SK-N-SH (cell line): ENCODE data around the gene TBC1D19. TPM values are rescaled to one million over a fixed set of nuclear protein-coding genes. Genes with fewer than 3 reads are reported as not detected.

Experiments used
- CTCF ChIA-PET: fragments of 300-600, 350-600 bp; formaldehyde crosslinking; extraction: SDS; loops from one replicate; lab custom pipeline; 2021; lab: Yijun Ruan, JAX
- POLR2A ChIA-PET: fragments of 350-600 bp; sonication (Branson Sonifier 250); formaldehyde crosslinking; extraction: SDS; loops from one replicate; lab custom pipeline; 2020; ENCODE audit warnings: antibody characterized with exemption, inconsistent platforms; lab: Yijun Ruan, JAX
- DNase-seq: peaks from one replicate; pipeline ENCODE4 v3.0.0; 2012
- H2AFZ ChIP-seq: fragments of 200-600 bp; sonication (generic); 2 replicates; pipeline ENCODE4 v1.8.1; 2016; ENCODE audit warnings: antibody characterized with exemption, mild to moderate bottlenecking, low read depth
- H3F3A ChIP-seq: fragments of 200-600 bp; sonication (generic); replicated peaks from 2 replicates; pipeline ENCODE3; 2016; ENCODE audit warnings: antibody characterized with exemption, mild to moderate bottlenecking; ENCODE audit not compliant: insufficient read depth
- H3K27ac ChIP-seq, 2 experiments: fragments of 200-500 bp in 1 of 2; fragments of 200-600 bp in 1 of 2; sonication (Bioruptor generic) in 1 of 2; sonication (generic), shearing (Covaris generic) in 1 of 2; 2 replicates each; pipeline versions ENCODE4 v1.5.1 to v1.6.1; 2014 to 2016; ENCODE audit warnings: low read depth in 2 of 2, inconsistent platforms in 1 of 2, low read length in 1 of 2, mild to moderate bottlenecking in 1 of 2, mixed read lengths in 1 of 2
- H3K27me3 ChIP-seq: fragments of 200-600 bp; sonication (generic), shearing (Covaris generic); 2 replicates; pipeline ENCODE4 v1.6.1; 2016; ENCODE audit warnings: mixed run types; ENCODE audit not compliant: insufficient read depth
- H3K36me3 ChIP-seq, 2 experiments: fragments of 200-500 bp in 1 of 2; fragments of 200-600 bp in 1 of 2; sonication (Bioruptor generic) in 1 of 2; sonication (generic) in 1 of 2; replicated peaks in 1 of 2; 2 replicates each; pipeline versions ENCODE3 to v1.5.1; 2014 to 2016; ENCODE audit warnings: low read length in 1 of 2, mild to moderate bottlenecking in 1 of 2; ENCODE audit not compliant: insufficient read depth in 2 of 2, control insufficient read depth in 1 of 2
- H3K4me1 ChIP-seq, 2 experiments: fragments of 200-500 bp in 1 of 2; fragments of 200-600 bp in 1 of 2; sonication (Bioruptor generic) in 1 of 2; sonication (generic), shearing (Covaris generic) in 1 of 2; 2 replicates each; pipeline versions ENCODE4 v1.5.1 to v1.6.1; 2014 to 2016; ENCODE audit warnings: low read depth in 1 of 2, low read length in 1 of 2, mixed run types in 1 of 2; ENCODE audit not compliant: insufficient read depth in 2 of 2, control insufficient read depth in 1 of 2
- H3K4me2 ChIP-seq: fragments of 200-600 bp; sonication (generic), shearing (Covaris generic); 2 replicates; pipeline ENCODE4 v1.6.1; 2017; ENCODE audit warnings: mixed run types
- H3K4me3 ChIP-seq, 2 experiments: fragments of 200-500 bp in 1 of 2; fragments of 200-600 bp in 1 of 2; sonication (Bioruptor generic) in 1 of 2; sonication (generic), shearing (Covaris generic) in 1 of 2; 2 replicates each; pipeline versions ENCODE4 v1.5.1 to v1.8.1; 2014 to 2016; ENCODE audit warnings: low read depth in 2 of 2, inconsistent platforms in 1 of 2, low read length in 1 of 2, mild to moderate bottlenecking in 1 of 2, mixed read lengths in 1 of 2, moderate library complexity in 1 of 2
- H3K79me2 ChIP-seq: fragments of 200-600 bp; sonication (generic); 2 replicates; pipeline ENCODE4 v1.8.1; 2017; ENCODE audit warnings: mild to moderate bottlenecking; ENCODE audit not compliant: insufficient read depth
- H3K9ac ChIP-seq: fragments of 200-600 bp; sonication (generic); 2 replicates; pipeline ENCODE4 v1.6.1; 2017; ENCODE audit warnings: mixed run types
- H3K9me2 ChIP-seq: fragments of 200-600 bp; sonication (generic); 2 replicates; pipeline ENCODE4 v1.6.1; 2017; ENCODE audit warnings: mixed run types
- H3K9me3 ChIP-seq: fragments of 200-600 bp; sonication (generic); 2 replicates; pipeline ENCODE4 v1.6.1; 2017; ENCODE audit warnings: mixed run types, mild to moderate bottlenecking, moderate library complexity
- H4K20me1 ChIP-seq: fragments of 200-600 bp; sonication (generic); 2 replicates; pipeline ENCODE4 v1.6.1; 2017; ENCODE audit warnings: mild to moderate bottlenecking, mixed run types; ENCODE audit not compliant: insufficient read depth
- CTCF ChIP-seq: fragments of 200-600 bp; sonication (generic); IDR thresholded peaks from 2 replicates; pipeline ENCODE4 v1.6.1; 2017; ENCODE audit warnings: antibody characterized with exemption, mild to moderate bottlenecking, moderate library complexity
- JUND ChIP-seq: IDR thresholded peaks from 2 replicates; pipeline ENCODE4 v1.4.0; 2012
- PBX3 ChIP-seq: IDR thresholded peaks from 2 replicates; pipeline ENCODE4; 2012
- RAD21 ChIP-seq: IDR thresholded peaks from 2 replicates; pipeline ENCODE4 v1.6.1; 2012; ENCODE audit warnings: mild to moderate bottlenecking, low read length
- TCF12 ChIP-seq: IDR thresholded peaks from 2 replicates; pipeline ENCODE4 v1.4.0; 2012
- USF1 ChIP-seq: IDR thresholded peaks from 2 replicates; pipeline ENCODE4 v1.4.0; 2012; ENCODE audit warnings: low read depth, borderline replicate concordance
- WGBS: methylation state at CpG from one replicate; pipeline ENCODE4 v1.1.6; 2017; ENCODE audit warnings: low lambda C conversion rate; 5-methylcytosine and 5-hydroxymethylcytosine counted together
- polyA plus RNA-seq, 3 experiments: library from polyadenylated mRNA; depleted of rRNA; stranded (reverse); fragments of >200 nt; gene quantifications; 2 replicates each; pipeline ENCODE4 v1.2.3, GENCODE V29; 2012
- TF ChIP-seq, protein P1 (sequence below): IDR thresholded peaks from 2 replicates; pipeline ENCODE4 v1.4.0; 2012; ENCODE audit warnings: low read depth, borderline replicate concordance

The TBC1D19 gene
- polyA plus RNA-seq, 1 of the 3 experiments (the other 2 are of a cell fraction), result 4.2 TPM

DNA sequence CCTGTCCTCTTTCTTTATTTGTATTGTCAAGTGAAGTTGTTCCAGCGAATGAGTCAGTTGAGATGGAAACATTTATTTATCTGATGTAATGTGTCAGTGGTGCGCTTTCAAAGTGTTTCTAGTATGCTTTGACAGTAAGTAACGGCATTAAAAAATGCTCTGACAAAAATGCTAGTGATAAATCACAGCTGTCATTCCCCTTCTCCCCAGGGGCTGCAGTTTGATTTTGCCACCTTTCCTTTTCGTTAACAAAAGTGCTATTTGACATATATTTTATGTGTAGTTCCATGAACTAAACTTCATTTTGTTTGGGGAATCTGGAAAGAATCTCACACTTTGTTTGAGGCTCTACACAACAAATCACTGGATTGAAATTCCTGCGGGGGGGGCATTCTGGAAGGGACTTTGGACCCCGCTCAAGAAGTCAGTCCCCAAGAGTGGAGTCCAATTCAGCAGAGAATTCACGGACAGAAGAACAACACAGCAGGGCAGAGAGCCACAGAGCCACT lies 7.6 kb upstream of the TBC1D19 start:
- POLR2A ChIA-PET, result no interaction called here
- Histone ChIP-seq H3K9me2 (no peaks in the 10 kb centered on the region), H3K9ac (no peak overlapping the region), H3K4me2 (no peak overlapping the region), H3K4me1 (peaks cover 0 to 14% of the 10 kb centered on the region in 2 experiments; a peak in 2 of 4 replicates), H3F3A (peaks cover 5% of the 10 kb centered on the region), H3K27me3 (no peaks in the 10 kb centered on the region), H3K9me3 (no peaks in the 10 kb centered on the region), H3K36me3 (no peaks in the 10 kb centered on the region), H3K79me2 (no peaks in the 10 kb centered on the region), H3K27ac (no peak overlapping the region), H4K20me1 (no peaks in the 10 kb centered on the region), H3K4me3 (no peak overlapping the region), H2AFZ (no peak overlapping the region)
- 43% methylated on average over 7 of the region's 7 CpGs for WGBS
- no peak for DNase-seq
- CTCF ChIA-PET, result no interaction called here
- TF ChIP-seq JUND (peak; percentile 39; the same call in 1 of the 2 replicates), PBX3 (peak; percentile 84), TCF12 (peak; percentile 40; the same call in 1 of the 2 replicates), USF1 (no peak)

- ChIA-PET CTCF (interaction anchor here (1.4 kb wide), 1 partner anchor 8 kb away, joined by 3 read pairs; no protein-coding TSS in a partner anchor), POLR2A (no interaction called here)
- Histone ChIP-seq H3K9ac (no peak overlapping the region), H3K4me1 (peaks cover 0 to 14% of the 10 kb centered on the region in 2 experiments; a peak in 2 of 4 replicates), H3K79me2 (no peaks in the 10 kb centered on the region), H3K36me3 (no peaks in the 10 kb centered on the region), H3K9me2 (no peaks in the 10 kb centered on the region), H3K27me3 (no peaks in the 10 kb centered on the region), H3K27ac (no peak overlapping the region), H3K4me3 (no peak overlapping the region), H3K9me3 (no peaks in the 10 kb centered on the region), H3K4me2 (no peak overlapping the region), H2AFZ (no peak overlapping the region), H4K20me1 (no peaks in the 10 kb centered on the region), H3F3A (peaks cover 5% of the 10 kb centered on the region)
- DNase-seq, result no peak
- WGBS, result 84% methylated on average over 2 of the region's 2 CpGs
- TF ChIP-seq PBX3 (no peak), RAD21 (no peak), CTCF (no peak)
- TF ChIP-seq, protein P1, sequence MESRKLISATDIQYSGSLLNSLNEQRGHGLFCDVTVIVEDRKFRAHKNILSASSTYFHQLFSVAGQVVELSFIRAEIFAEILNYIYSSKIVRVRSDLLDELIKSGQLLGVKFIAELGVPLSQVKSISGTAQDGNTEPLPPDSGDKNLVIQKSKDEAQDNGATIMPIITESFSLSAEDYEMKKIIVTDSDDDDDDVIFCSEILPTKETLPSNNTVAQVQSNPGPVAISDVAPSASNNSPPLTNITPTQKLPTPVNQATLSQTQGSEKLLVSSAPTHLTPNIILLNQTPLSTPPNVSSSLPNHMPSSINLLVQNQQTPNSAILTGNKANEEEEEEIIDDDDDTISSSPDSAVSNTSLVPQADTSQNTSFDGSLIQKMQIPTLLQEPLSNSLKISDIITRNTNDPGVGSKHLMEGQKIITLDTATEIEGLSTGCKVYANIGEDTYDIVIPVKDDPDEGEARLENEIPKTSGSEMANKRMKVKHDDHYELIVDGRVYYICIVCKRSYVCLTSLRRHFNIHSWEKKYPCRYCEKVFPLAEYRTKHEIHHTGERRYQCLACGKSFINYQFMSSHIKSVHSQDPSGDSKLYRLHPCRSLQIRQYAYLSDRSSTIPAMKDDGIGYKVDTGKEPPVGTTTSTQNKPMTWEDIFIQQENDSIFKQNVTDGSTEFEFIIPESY, result no peak
These were observed 6.8 kb upstream of the TBC1D19 start for GRCh38 chr4:26577066-26577465.
